Measurements from ENCODE around the gene NECTIN2.

- TF ChIP-seq EZH2 (IDR thresholded peaks at IDR 0.05; ENCODE audit: insufficient read depth, poor library complexity, severe bottlenecking) (no peak), EZH2phosphoT487 (IDR thresholded peaks at IDR 0.05; ENCODE audit: insufficient read depth, low read depth) (no peak)
Measured at GRCh38 chr19:44807162-44807561, 38.9 kb upstream of the NECTIN2 start.

Data from GM23248 (cell line).